Measurements from ENCODE around the gene CSTPP1.

The CSTPP1 gene, protein sequence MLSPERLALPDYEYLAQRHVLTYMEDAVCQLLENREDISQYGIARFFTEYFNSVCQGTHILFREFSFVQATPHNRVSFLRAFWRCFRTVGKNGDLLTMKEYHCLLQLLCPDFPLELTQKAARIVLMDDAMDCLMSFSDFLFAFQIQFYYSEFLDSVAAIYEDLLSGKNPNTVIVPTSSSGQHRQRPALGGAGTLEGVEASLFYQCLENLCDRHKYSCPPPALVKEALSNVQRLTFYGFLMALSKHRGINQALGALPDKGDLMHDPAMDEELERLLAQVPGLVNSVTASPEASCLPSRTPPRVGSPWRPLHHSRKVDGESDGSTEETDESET

DNA sequence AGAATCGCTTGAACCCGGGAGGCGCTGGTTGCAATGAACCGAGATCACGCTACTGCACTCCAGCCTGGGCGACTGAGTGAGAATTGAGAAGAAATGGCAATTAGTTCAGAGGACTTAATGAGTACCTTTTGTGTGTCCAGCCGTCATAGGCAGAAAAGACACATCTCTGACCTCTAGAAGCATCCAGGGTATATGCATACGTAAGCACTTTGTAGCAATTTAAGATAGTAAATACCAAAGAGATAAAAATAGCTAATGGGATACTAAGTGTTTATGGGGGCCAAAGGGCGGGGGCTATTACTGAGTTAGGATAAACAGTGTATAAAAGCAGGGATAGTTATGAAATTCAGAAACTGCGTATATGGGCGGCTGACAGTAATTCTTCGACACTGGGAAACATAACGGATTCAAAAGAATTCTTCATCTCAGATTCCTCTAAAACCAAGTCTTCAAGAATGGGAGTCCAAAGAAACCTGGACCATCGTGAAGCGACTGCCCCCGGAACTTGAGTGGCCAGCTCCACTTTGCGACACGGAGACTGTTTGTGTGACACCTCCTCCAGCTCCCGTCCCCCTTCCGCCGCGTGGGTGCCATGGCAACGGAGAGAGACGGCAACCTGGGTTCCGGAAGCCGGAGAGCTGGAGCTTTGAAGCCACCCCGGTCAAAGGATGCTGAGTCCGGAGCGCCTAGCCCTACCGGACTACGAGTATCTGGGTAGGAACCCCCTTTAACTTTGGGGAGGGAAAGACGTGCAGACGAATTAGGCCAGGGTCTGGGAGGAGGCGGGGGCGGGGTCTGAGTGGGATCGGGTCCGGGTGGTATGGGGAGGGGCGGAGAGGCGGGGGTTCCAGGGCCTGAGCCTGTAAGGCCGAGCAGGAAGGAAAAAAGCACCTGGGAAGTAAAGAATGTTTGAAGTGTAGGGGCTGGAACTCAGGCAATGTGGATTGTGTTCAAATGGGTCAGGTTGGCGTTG lies at the start of gene CSTPP1:
CSTPP1 (plus strand) TSS at position 624 of the 973 bp plus-strand sequence; CDS start at position 669, 45 bp downstream.
- DNase-seq: peak; percentile 38

DNA sequence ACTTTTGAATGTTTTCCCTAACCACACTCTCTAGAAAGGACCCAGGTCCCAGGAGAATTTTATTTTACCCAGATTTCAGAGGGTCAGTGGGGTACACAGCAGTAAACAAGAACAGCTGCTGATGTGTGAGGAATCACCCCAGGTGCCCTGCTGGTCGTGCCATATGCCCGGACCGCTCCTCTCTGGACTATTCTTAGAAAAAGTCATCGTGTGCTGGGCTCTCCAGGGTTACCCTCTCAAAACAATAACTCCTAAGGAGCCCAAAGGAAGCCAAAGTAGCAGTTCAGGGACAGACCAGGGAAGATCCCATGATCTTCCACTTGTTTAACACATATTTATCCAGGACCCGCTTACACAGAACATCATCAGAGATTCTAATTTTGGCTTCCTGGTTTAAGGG lies 47.9 kb upstream of the CSTPP1 start:
- DNase-seq: no peak

DNA sequence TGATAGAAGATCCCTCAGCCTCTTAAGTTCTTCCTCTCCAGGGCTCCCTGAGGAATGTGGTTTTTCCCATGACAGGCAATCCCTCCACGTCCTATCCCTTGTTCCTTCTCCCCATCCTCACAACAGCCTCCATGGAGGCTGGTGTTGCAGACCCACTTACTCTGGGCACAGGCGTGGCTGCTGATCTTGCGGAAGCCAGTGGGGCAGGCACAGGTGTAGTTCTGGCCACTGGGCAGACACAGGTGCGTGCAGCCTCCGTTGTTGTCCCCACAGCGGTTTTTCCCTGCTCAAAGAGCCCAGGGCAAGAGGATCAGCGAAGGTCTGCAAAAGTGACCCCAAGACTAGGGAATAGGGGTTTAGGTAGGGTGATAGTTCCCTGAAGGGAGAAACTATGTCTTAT lies 47.3 kb upstream of the CSTPP1 start:
- no peak for DNase-seq

DNA sequence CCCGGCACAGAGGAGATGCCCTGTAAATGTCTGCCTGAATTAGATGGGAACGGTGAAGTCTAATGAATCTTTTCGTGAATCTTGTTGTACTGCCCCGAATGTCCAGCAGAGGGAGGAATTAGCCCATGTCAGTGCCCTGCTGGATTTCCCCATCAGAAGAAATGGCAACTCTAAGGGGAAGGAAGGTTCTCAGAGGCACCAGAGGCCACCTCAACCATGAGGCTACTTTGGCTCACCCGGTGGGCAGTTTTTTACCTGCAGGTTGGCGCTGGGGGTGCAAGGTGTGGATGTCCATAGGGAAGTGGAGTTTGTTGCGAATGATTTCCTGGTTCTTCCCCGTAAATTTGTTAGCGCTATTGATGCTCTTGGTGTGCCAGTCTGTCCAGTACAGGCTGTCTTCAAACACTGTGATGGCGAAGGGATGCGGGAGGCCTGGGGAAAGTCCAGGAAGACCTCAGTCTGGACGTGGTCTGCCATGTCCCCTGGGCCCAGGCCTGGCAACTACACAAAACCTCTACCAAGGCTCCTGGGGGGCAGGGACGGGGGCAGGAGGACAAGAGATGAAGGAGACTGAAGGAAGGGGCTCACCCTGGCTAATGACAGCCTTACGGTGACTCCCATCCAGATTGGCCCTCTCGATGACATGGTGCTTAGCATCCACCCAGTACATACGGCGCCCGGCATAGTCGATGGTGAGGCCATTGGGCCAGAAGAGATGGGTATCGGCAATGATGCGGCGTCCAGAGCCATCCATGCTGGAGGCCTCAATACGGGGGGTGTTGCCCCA lies 46.7 kb upstream of the CSTPP1 start:
- DNase-seq: no peak

DNA sequence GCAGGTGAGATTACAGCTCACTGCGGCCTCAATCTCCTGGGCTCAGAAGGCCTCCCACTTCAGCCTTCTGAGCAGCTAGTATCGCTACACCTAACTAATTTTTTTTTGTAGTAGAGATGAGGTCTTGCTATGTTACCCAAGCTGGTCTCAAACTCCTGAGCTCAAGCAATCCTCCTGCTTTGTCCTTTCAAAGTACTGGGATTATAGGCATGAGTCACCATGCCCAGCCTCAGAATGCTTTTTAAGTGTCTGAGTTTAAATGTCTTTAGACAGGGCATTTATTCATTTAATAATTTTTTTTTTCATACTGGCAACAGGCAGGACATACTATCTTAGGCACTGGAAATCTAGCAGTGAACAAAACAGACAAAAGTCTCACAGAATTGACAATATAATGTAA lies 45.9 kb upstream of the CSTPP1 start:
- DNase-seq: no peak

DNA sequence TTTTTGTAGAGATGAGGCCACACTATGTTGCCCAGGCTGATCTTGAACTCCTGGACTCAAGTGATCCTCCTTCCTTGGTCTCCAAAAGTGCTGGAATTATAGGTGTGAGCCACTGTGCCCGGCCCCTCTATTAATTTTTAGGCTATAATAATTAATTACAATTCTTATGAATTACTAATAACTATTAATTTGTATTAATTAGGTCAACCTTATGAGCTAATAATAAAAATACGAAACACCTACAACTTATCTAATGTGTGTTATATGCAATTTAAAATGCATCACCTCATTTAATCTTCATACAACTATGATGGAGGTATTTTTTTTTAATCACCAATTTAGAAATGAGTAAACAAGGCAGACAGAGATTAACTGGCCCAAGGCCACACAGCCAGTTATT lies 44.5 kb upstream of the CSTPP1 start:
- no peak for DNase-seq

DNA sequence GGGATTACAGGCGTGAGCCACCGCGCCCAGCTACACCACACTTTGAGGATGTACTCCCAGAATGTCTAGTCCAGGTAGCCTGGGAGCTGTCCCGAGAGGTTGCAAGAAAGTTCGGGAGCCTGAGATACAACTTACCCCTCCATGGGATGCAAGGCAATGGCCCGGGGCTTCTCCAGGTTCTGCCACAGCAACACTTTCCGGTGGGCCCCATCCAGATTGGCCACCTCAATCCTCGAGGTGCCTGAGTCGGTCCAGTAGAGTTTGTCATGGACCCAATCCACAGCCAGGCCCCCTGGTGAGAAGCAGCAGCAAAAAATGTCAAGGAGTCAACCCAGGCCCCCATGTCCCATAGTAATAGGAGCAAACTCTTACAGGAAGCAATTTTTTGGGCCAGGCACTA lies 43.7 kb upstream of the CSTPP1 start:
- DNase-seq: no peak

DNA sequence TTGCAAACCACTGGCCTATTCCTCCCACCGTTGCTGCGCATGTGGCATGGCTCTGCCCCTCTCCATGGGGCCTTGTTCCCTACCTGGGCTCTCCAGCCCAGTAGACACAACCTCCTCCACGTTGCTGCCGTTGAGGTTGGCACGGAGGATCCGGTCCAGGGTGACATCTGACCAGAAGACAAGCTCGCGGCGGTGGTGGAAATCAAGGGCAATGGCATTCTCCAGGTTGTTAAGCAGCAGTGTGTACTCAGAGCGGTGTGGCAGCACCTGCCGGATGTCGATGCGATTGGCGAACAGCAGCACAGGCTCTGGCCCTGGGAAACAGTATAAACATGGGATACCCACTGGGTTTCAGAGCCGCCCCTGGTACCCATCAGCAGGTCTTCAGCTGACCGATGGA lies 42.1 kb upstream of the CSTPP1 start:
- no peak for DNase-seq

DNA sequence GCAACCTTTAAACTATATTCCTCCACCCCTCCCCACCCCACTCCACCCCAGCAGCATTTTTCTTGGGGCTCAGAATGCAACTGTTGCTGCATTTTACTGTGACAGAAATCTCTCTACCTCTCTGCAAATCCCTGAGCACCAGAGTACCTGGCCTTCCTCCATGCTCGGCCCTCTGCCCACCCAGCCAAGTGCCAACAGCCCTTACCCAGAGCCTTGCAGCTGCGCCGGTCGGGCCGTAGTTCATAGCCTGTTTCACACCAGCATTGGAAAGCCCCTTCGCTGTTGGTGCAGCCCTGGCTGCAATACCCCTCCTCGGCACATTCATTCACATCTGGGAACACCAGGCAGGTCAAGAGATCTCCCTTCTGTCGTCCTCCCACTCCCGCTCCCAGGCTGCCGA lies 41.6 kb upstream of the CSTPP1 start:
- DNase-seq: no peak

DNA sequence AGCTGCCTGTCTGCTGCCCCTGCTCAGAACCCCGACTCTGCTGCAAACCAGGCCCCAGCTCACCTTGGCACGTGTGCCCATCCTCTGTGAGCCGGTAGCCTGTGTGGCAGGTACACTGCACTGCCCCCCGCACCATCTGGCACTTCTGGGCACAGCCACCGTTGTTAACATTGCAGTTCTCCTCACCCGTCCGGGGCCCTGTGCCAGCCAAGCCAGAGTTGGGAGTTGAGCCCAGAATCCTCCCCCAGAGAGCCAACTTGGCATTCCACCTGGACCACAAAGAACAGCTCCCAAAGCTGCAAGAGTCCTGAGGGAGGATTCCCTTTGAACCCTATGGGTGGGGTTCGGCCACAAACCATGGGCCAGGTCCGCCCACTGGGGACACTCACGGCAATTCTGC lies 40.7 kb upstream of the CSTPP1 start:
- no peak for DNase-seq

DNA sequence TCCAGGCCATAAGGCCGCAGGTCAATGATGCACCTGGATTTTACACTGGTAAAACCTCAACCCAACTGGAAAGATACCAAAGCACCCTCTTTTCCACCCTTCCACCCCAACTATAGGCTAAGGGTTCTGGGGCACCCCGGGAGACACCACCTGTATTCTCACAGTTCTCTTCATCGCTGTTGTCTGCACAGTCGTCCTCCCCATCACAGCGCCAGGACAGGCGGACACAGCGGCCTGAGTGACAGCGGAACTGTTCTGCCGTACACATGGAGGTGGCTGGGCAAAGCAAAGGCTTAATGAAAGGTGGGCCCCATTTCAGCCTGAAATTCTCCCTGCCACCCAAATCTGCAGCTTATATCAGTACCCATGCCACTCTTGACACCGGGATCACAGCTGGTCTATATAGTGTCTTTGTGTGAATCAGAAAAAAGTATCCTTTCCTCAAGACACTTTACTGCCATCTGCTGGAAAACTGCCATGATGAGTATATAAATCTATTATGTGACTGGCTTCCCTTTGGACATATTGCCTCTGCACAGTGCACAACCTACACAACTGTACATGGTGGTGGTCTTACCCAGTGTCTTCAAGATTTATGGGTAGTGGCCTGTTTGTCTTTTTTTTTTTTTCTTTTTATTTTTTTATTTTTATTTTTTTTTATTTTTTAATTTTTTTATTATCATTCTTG lies 39.7 kb upstream of the CSTPP1 start:
- no peak for DNase-seq

DNA sequence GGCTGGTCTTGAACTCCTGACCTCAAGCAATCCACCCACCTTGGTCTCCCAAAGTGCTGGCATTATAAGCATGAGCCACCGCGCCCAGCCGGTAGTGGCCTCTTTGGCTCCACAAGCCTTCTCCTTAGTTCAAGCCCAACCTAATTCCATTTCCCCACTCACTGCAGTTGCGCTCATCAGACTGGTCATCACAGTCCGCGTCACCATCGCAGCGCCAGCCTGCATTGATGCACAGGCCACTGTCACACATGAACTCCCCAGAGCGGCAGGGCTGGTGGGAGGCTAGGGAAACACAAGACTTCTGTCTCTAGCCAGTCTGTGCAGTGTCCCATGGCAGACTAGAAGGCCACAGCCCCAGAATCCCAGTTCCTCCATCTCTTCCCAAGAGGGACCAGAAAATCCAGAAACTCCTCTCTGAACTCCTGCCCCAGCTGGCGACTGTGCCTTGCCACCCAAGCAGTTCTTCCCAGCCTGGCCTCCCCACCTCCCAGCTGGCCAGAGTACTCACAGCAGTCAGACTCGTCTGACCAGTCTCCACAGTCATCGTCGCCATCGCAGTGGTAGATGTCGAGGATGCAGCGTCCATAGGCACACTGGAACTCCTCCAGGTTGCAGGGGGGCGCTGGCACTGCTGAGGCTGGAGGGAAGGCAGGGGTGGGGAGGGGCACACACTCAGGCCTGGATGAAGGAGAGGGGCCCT lies 38.0 kb upstream of the CSTPP1 start:
- no peak for DNase-seq

DNA sequence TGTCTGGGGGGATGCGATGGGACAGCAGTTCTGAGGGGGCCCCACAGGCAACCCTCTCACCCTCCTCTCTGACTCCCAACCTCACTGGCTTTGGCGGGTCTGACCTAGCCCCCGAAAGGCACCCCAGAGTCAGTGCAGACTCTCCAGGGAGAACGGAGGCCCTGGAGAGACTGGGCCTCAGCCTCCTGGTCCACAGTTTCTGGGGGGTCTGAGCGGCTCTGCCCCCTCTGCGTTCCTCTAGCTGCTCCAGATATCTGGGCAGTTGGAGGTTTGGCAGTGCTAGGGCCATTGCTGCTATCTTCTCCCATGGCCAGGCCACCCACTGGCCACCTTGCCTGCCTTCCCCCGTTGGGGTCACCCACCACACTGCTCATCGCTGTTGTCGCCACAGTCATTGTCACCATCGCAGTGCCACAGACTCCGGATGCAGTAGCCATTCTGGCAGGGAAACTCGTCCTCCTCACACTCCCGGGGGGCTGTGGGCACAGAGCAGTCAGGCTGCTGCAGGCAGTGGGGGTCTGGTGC lies 37.0 kb upstream of the CSTPP1 start:
- no peak for DNase-seq

DNA sequence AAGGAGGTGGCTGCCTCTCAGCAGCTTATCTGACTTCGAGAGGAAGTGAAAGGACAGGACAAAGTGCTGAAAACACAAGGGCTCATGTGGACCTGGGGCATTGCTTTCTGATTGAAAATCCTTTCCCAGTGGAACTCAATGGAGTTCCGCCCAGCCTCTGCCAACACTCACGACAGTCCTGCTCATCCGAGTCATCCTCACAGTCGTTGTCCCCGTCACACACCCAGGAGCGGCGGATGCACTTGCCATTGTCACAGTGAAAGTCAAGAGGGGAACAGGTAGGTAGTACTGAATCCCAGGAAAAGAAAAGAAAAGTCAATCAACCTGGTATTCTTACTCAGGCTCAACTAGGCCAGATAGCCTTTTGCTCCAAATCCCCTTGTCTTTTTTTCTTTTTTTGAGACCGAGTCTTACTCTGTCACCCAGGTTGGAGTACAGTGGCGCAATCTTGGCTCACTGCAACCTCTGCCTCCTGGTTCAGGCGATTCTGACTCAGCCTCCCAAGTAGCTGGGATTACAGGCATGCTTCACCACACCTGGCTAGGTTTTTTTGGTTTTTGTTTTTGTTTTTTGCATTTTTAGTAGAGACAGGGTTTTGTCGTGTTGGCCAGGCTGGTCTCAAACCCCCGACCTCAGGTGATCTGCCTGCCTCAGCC lies 36.3 kb upstream of the CSTPP1 start:
- no peak for DNase-seq

DNA sequence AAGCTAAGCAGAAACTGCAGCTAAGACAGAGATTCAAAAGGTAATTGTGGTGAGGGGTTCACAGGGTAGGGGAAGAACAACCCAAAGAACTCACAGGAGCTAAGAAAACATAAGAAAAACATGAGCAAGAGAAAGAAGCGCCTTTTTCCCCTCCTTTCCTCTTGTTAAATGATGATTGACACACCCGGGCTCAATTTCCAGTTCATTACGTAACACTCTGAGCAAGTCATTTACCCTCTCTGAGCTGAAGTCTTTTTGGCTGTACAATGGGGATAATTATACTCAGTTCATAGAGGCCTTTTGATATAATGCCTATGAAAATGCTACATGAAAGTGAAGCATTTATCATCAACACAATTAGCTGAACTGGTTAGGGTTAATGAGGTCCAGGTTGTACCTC lies 35.4 kb upstream of the CSTPP1 start:
- no peak for DNase-seq

DNA sequence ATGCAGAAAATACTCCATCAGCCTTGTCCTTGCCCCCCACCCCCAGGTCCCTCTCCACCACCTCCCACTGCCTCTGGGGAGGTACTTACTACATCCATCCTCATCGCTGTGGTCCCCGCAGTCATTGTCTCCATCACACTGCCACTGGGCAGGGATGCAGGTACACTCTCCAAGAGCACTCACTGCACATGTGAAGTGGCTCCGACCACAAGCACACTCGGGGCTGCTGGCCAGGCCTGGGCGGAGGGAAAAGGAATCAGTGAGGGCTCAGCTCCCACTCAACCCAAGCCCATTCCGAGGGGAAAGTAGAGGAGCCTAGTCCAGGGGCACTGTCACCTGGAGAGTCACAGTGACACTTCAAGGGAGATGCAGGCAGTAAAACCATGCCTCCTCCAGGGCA lies 33.9 kb upstream of the CSTPP1 start:
- no peak for DNase-seq

DNA sequence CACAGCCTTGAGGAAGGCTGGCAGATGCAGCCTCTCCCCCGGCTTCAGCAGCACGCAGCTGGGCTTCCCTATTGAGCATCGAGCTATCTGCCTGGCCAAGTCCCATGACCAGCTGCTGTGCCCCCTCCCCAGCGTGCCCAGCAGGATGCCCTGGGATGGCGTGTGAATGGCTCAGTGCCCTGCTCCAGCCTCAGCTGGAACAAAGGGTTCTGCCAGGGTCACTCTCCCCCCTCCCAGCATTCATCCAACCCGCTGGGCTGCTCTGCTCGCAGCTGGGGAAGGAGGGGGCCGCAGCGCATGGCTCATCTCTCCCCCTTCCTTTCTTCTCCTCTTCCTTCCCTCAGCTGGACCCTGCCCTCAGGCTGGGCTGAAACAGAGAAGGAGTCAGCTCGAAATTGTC lies 32.7 kb upstream of the CSTPP1 start:
- no peak for DNase-seq

DNA sequence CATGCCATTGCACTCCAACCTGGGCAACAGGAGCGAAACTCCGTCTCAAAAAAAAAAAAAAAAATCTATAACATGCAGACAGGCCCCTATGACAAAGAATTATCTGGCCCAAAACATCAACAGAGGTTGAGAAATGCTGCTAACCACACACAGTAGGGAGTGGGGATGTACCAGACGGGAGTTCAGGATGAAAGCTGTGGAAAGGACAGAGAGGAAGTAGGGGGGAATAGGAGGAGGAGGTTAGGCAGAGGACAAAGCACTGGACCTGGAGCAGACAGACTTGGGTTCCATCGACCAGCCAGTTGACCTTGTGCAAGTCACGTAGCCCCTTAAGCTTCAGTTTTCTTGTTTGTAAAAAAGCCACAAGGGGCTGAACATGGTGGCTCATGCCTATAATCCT lies 30.8 kb upstream of the CSTPP1 start:
- no peak for DNase-seq

DNA sequence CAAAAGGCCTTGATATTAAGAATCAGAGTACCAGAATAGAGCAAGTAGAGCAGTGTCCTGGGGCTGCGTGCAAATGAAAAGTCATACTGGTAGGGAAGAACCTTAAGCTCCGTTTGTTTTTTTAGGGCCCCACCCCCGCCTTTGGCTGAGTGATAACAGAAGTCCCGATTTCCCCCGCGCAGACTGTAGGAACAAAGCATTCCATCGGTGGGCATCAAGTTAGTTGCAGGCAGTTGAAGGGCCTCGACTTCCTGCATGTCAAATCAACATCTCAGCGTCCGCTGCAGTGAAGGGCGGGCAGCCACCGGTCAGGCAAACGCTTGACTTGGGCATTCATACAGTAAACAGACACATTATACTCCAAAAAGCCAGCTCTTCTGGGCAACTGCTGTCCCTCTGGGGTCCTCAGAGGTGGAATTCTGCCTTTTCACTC lies 29.9 kb upstream of the CSTPP1 start:
- DNase-seq: no peak

DNA sequence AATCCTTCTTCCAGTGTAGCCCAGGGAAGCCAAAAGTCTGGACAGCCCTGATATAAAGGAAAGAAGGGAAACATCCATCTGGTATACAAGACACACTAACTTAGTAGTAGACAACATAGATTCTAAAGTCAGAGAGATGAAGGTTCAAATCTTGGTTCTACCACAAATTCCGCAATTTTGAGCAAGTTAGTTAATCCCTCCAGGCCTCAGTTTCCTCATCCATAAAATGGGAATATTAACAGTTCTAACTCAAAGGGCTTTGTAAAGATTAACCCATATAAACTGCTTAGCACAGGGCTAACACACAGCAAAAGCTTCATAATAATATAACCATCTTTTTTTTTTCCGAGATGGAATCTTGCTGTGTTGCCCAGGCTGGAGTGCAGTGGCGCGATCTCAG lies 29.0 kb upstream of the CSTPP1 start:
- DNase-seq: no peak

DNA sequence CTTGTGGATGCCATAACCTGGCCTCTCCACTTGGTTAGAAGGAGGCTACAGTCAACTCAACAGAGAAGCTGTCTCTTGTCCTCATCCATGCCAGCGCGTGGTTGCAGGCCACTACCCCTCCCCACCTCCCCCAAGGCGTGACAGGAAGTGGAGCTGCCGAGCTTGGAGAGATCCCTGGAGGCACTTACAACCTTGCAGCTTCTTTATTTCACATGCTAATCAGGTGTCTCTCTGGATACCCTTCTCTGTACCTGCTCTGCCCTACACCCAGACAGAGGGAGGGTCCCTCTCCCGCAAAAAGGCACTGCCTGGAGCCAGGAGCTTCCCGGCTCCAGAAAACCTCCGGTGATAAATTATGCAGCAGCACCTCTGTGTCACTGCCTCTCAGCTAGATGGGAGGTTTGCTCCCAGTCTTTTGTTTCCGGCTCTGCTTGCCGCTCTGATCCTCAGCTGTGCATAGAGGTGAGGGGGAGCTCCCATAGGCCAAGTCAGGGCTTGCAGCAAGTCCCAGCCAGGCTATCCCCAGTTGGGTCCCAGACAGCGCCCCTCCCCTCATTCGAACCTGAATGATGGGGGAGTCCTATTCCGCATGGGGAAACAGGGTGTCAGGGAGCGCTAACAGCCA lies 23.9 kb upstream of the CSTPP1 start:
- no peak for DNase-seq
